Measurements from ENCODE around the gene LDB2. TPM values are rescaled to one million over a fixed set of nuclear protein-coding genes. Genes with fewer than 3 reads are reported as not detected.

Gene LDB2
- total RNA-seq, 2 donors from 2014 or later: 31.0 to 34.1 TPM

- H3K4me1 ChIP-seq (ENCODE audit: control insufficient read depth in 1 of 2, low read depth in 2 of 2): no peaks in the 10 kb centered on the region
- no peak overlapping the region for H3K4me3 ChIP-seq
- ATAC-seq (ENCODE audit: insufficient number of reproducible peaks, low FRiP score, low read depth) (no peak), DNase-seq (ENCODE audit: low spot score) (no peak)
- no peaks in the 10 kb centered on the region for H3K27me3 ChIP-seq (replicated peaks; ENCODE audit: insufficient read depth)
- H3K36me3 ChIP-seq: no peaks in the 10 kb centered on the region
- H3K27ac ChIP-seq: no peak overlapping the region
- H3K9me3 ChIP-seq: no peaks in the 10 kb centered on the region
- TF ChIP-seq CTCF (IDR thresholded peaks at IDR 0.05): no peak
These were observed 29.8 kb downstream of the LDB2 start for GRCh38 chr4:16868674-16869073.

GRCh38 chr4:16867827-16868226, 30.6 kb downstream of the LDB2 start:
- no peak overlapping the region for H3K27ac ChIP-seq
- ATAC-seq (ENCODE audit: insufficient number of reproducible peaks, low FRiP score, low read depth) (no peak), DNase-seq (ENCODE audit: low spot score) (no peak)
- no peak overlapping the region for H3K4me3 ChIP-seq
- no peaks in the 10 kb centered on the region for H3K4me1 ChIP-seq (ENCODE audit: control insufficient read depth in 1 of 2, low read depth in 2 of 2)
- H3K36me3 ChIP-seq: no peaks in the 10 kb centered on the region
- no peaks in the 10 kb centered on the region for H3K9me3 ChIP-seq
- H3K27me3 ChIP-seq (replicated peaks; ENCODE audit: insufficient read depth): no peaks in the 10 kb centered on the region
- no peak for TF ChIP-seq CTCF (IDR thresholded peaks at IDR 0.05)

- Histone ChIP-seq H3K4me1 (ENCODE audit: control insufficient read depth in 1 of 2, low read depth in 2 of 2) (no peaks in the 10 kb centered on the region), H3K27me3 (replicated peaks; ENCODE audit: insufficient read depth) (no peaks in the 10 kb centered on the region), H3K36me3 (no peaks in the 10 kb centered on the region), H3K9me3 (no peaks in the 10 kb centered on the region), H3K4me3 (no peak overlapping the region), H3K27ac (no peak overlapping the region)
- no peak for ATAC-seq (ENCODE audit: insufficient number of reproducible peaks, low FRiP score, low read depth)
- no peak for DNase-seq (ENCODE audit: low spot score)
- no peak for TF ChIP-seq CTCF (IDR thresholded peaks at IDR 0.05)
These were observed 31.5 kb downstream of the LDB2 start for GRCh38 chr4:16866974-16867373.

- Histone ChIP-seq H3K27me3 (replicated peaks; ENCODE audit: insufficient read depth) (no peaks in the 10 kb centered on the region), H3K9me3 (no peaks in the 10 kb centered on the region), H3K4me1 (ENCODE audit: control insufficient read depth in 1 of 2, low read depth in 2 of 2) (no peaks in the 10 kb centered on the region), H3K4me3 (no peak overlapping the region), H3K27ac (no peak overlapping the region), H3K36me3 (no peaks in the 10 kb centered on the region)
- ATAC-seq (ENCODE audit: insufficient number of reproducible peaks, low FRiP score, low read depth) (no peak), DNase-seq (ENCODE audit: low spot score) (no peak)
- no peak for TF ChIP-seq CTCF (IDR thresholded peaks at IDR 0.05)
These were observed 32.6 kb downstream of the LDB2 start for GRCh38 chr4:16865897-16866283.

GRCh38 chr4:16865209-16865896, 33.1 kb downstream of the LDB2 start:
- Histone ChIP-seq H3K9me3 (no peaks in the 10 kb centered on the region), H3K4me3 (no peak overlapping the region), H3K4me1 (ENCODE audit: control insufficient read depth in 1 of 2, low read depth in 2 of 2) (no peaks in the 10 kb centered on the region), H3K27me3 (replicated peaks; ENCODE audit: insufficient read depth) (no peaks in the 10 kb centered on the region), H3K27ac (no peak overlapping the region), H3K36me3 (no peaks in the 10 kb centered on the region)
- DNase-seq (ENCODE audit: low spot score) (no peak), ATAC-seq (ENCODE audit: insufficient number of reproducible peaks, low FRiP score, low read depth) (no peak)
- TF ChIP-seq CTCF (IDR thresholded peaks at IDR 0.05): no peak
